Measurements from ENCODE around the gene DSG4.

DSG4 gene

GRCh38 chr18:31413137-31413536 lies 36.6 kb downstream of the DSG4 start:
- Histone ChIP-seq H3K9me2 (replicated peaks; ENCODE audit: control insufficient read depth, low read length) (no peaks in the 10 kb centered on the region), H3K27ac (ENCODE audit: low read depth, low read length) (no peak overlapping the region), H3K79me2 (ENCODE audit: control insufficient read depth, low read length) (no peaks in the 10 kb centered on the region), H3K9me3 (ENCODE audit: control insufficient read depth, insufficient read depth, low read length) (no peaks in the 10 kb centered on the region), H3K36me3 (ENCODE audit: control insufficient read depth, low read length) (no peaks in the 10 kb centered on the region), H3K4me3 (ENCODE audit: low read length) (no peak overlapping the region), H3K4me1 (ENCODE audit: control insufficient read depth, low read length) (no peaks in the 10 kb centered on the region), H3F3A (ENCODE audit: control insufficient read depth, insufficient read depth) (no peaks in the 10 kb centered on the region), H3K4me2 (ENCODE audit: low read length) (no peak overlapping the region), H3K27me3 (ENCODE audit: control insufficient read depth, low read length) (no peaks in the 10 kb centered on the region), H4K20me1 (ENCODE audit: control insufficient read depth, insufficient read depth, low read depth, low read length) (no peaks in the 10 kb centered on the region)
- TF ChIP-seq EZH2phosphoT487 (IDR thresholded peaks at IDR 0.05; ENCODE audit: borderline replicate concordance, low read length) = no peak
- no peak for TF ChIP-seq CTCF (IDR thresholded peaks at IDR 0.05; ENCODE audit: low read depth, low read length, poor library complexity, severe bottlenecking)

- H3K4me2 ChIP-seq (ENCODE audit: low read length) = no peak overlapping the region
Measured at GRCh38 chr18:31417850-31418249, 41.3 kb downstream of the DSG4 start.

GRCh38 chr18:31419457-31419932 lies 42.9 kb downstream of the DSG4 start:
- Histone ChIP-seq H3K79me2 (ENCODE audit: control insufficient read depth, low read length) (no peaks in the 10 kb centered on the region), H3K9me2 (replicated peaks; ENCODE audit: control insufficient read depth, low read length) (no peaks in the 10 kb centered on the region), H3K9me3 (ENCODE audit: control insufficient read depth, insufficient read depth, low read length) (no peaks in the 10 kb centered on the region), H3K4me3 (ENCODE audit: low read length) (no peak overlapping the region), H4K20me1 (ENCODE audit: control insufficient read depth, insufficient read depth, low read depth, low read length) (no peaks in the 10 kb centered on the region), H3K4me1 (ENCODE audit: control insufficient read depth, low read length) (no peaks in the 10 kb centered on the region), H3K27ac (ENCODE audit: low read depth, low read length) (no peak overlapping the region), H3K36me3 (ENCODE audit: control insufficient read depth, low read length) (no peaks in the 10 kb centered on the region), H3F3A (ENCODE audit: control insufficient read depth, insufficient read depth) (no peaks in the 10 kb centered on the region), H3K27me3 (ENCODE audit: control insufficient read depth, low read length) (no peaks in the 10 kb centered on the region), H3K4me2 (ENCODE audit: low read length) (no peak overlapping the region)
- TF ChIP-seq CTCF (IDR thresholded peaks at IDR 0.05; ENCODE audit: low read depth, low read length, poor library complexity, severe bottlenecking) (no peak), EZH2phosphoT487 (IDR thresholded peaks at IDR 0.05; ENCODE audit: borderline replicate concordance, low read length) (no peak)

More at GRCh38 chr18:31417850-31418249, 41.3 kb downstream of the DSG4 start:
- Histone ChIP-seq H3K27ac (ENCODE audit: low read depth, low read length) (no peak overlapping the region), H4K20me1 (ENCODE audit: control insufficient read depth, insufficient read depth, low read depth, low read length) (no peaks in the 10 kb centered on the region), H3K9me2 (replicated peaks; ENCODE audit: control insufficient read depth, low read length) (no peaks in the 10 kb centered on the region), H3K79me2 (ENCODE audit: control insufficient read depth, low read length) (no peaks in the 10 kb centered on the region), H3F3A (ENCODE audit: control insufficient read depth, insufficient read depth) (no peaks in the 10 kb centered on the region), H3K9me3 (ENCODE audit: control insufficient read depth, insufficient read depth, low read length) (no peaks in the 10 kb centered on the region), H3K4me1 (ENCODE audit: control insufficient read depth, low read length) (no peaks in the 10 kb centered on the region), H3K27me3 (ENCODE audit: control insufficient read depth, low read length) (no peaks in the 10 kb centered on the region), H3K36me3 (ENCODE audit: control insufficient read depth, low read length) (no peaks in the 10 kb centered on the region), H3K4me3 (ENCODE audit: low read length) (no peak overlapping the region)
- TF ChIP-seq EZH2phosphoT487 (IDR thresholded peaks at IDR 0.05; ENCODE audit: borderline replicate concordance, low read length) (no peak), CTCF (IDR thresholded peaks at IDR 0.05; ENCODE audit: low read depth, low read length, poor library complexity, severe bottlenecking) (no peak)

Measured in DOHH2 (cell line).